B cell (primary cell): ENCODE measurements around the gene RACK1. TPM values are rescaled to one million over a fixed set of nuclear protein-coding genes. Genes with fewer than 3 reads are reported as not detected.
"Not testable (repeated sequence)": the region's sequence is repeated elsewhere in the genome, so short reads cannot be mapped to it uniquely, and the experiment has no call there.

Source experiments
- ATAC-seq: fragments of 200-7000 bp; cut with Tn5 transposase; one replicate; pipeline ENCODE4 v1.10.0; 2021; ENCODE audit warnings: low read depth, mild to moderate bottlenecking, moderate number of reproducible peaks, moderate library complexity
- CTCF ChIA-PET: fragments of 350-600 bp; sonication (Branson Sonifier 250); formaldehyde crosslinking; loops from one replicate; lab custom pipeline; 2021; ENCODE audit warnings: antibody characterized with exemption, inconsistent platforms; lab: Charles Lee
- POLR2A ChIA-PET: fragments of 350-600 bp; sonication (Branson Sonifier 250); formaldehyde crosslinking; loops from one replicate; lab custom pipeline; 2021; ENCODE audit warnings: antibody characterized with exemption; lab: Charles Lee
- DNase-seq: peaks from one replicate; pipeline ENCODE4 v3.0.0; 2013
- H2AFZ ChIP-seq: 2 replicates; pipeline ENCODE4 v1.6.1; 2012; ENCODE audit warnings: mild to moderate bottlenecking, low read depth, low read length; ENCODE audit not compliant: insufficient read depth, poor library complexity, severe bottlenecking
- H3K27ac ChIP-seq, 2 donors: 1 replicate in 1 of 2; 2 replicates in 1 of 2; pipeline ENCODE4 v1.5.1; 2012 to 2013; ENCODE audit warnings: low read length in 2 of 2, mild to moderate bottlenecking in 2 of 2, moderate library complexity in 1 of 2
- H3K27me3 ChIP-seq, 4 experiments: fragments of 200-600 bp in 1 of 4; sonication (generic) in 1 of 4; replicated peaks in 1 of 4; 1 replicate in 2 of 4; 2 replicates in 2 of 4; pipeline versions ENCODE4 v1.6.1 to v1.7.0; 2013 to 2016; ENCODE audit warnings: low read length in 3 of 4, mild to moderate bottlenecking in 2 of 4, mixed read lengths in 1 of 4, moderate library complexity in 1 of 4; ENCODE audit not compliant: insufficient read depth in 4 of 4, control insufficient read depth in 3 of 4; ENCODE audit errors: control extremely low read depth in 1 of 4
- H3K36me3 ChIP-seq, 2 experiments: replicated peaks in 1 of 2; 1 replicate in 1 of 2; 2 replicates in 1 of 2; pipeline versions ENCODE4 v1.6.1 to v1.7.1; 2013; ENCODE audit warnings: low read length in 1 of 2; ENCODE audit not compliant: insufficient read depth in 2 of 2, control insufficient read depth in 1 of 2; ENCODE audit errors: control extremely low read depth in 1 of 2, extremely low read depth in 1 of 2
- H3K4me1 ChIP-seq, 2 donors: fragments of 200-600 bp in 1 of 2; sonication (generic) in 1 of 2; 1 replicate in 1 of 2; 2 replicates in 1 of 2; pipeline versions ENCODE4 v1.5.1 to v1.6.1; 2013 to 2017; ENCODE audit warnings: low read length in 2 of 2; ENCODE audit not compliant: control insufficient read depth in 2 of 2, insufficient read depth in 2 of 2
- H3K4me2 ChIP-seq: replicated peaks from 2 replicates; pipeline ENCODE3; 2012; ENCODE audit warnings: mild to moderate bottlenecking, low read depth, low read length; ENCODE audit not compliant: poor library complexity, severe bottlenecking
- H3K4me3 ChIP-seq, 5 experiments: fragments of 200-600 bp in 1 of 5; sonication (generic) in 1 of 5; 1 replicate in 3 of 5; 2 replicates in 2 of 5; pipeline versions ENCODE4 v1.5.1 to v1.7.0; 2011 to 2016; ENCODE audit warnings: low read length in 4 of 5, mild to moderate bottlenecking in 4 of 5, low read depth in 2 of 5, control low read depth in 1 of 5, moderate library complexity in 1 of 5; ENCODE audit not compliant: insufficient read depth in 1 of 5; ENCODE audit errors: control extremely low read depth in 1 of 5, extremely low read depth in 1 of 5
- H3K79me2 ChIP-seq: fragments of 200-600 bp; sonication (generic); one replicate; pipeline ENCODE4 v1.6.0; 2016; ENCODE audit warnings: low read length; ENCODE audit not compliant: control insufficient read depth, insufficient read depth
- H3K9ac ChIP-seq: fragments of 200-600 bp; sonication (generic); 2 replicates; pipeline ENCODE4 v1.6.1; 2017; ENCODE audit warnings: mild to moderate bottlenecking, low read length, moderate library complexity
- H3K9me3 ChIP-seq, 3 donors: one replicate each; pipeline versions ENCODE4 v1.6.1 to v1.7.1; 2013; ENCODE audit warnings: low read length in 2 of 3; ENCODE audit not compliant: control insufficient read depth in 2 of 3, insufficient read depth in 1 of 3; ENCODE audit errors: control extremely low read depth in 1 of 3
- H4K20me1 ChIP-seq: 2 replicates; pipeline ENCODE4 v1.6.0; 2012; ENCODE audit warnings: mild to moderate bottlenecking, low read length; ENCODE audit not compliant: insufficient read depth, control insufficient read depth, poor library complexity, severe bottlenecking
- H3K27ac Mint-ChIP-seq: one replicate; pipeline ENCODE4 v1.8.0; 2021; ENCODE audit warnings: mixed read lengths
- H3K27me3 Mint-ChIP-seq: one replicate; pipeline ENCODE4 v1.8.0; 2021; ENCODE audit warnings: mixed read lengths
- H3K4me1 Mint-ChIP-seq: one replicate; pipeline ENCODE4 v1.8.0; 2021; ENCODE audit warnings: mixed read lengths
- H3K4me3 Mint-ChIP-seq: one replicate; pipeline ENCODE4 v1.8.0; 2021; ENCODE audit warnings: mixed read lengths
- H3K9me3 Mint-ChIP-seq: one replicate; pipeline ENCODE4 v1.8.0; 2022; ENCODE audit warnings: mixed read lengths; ENCODE audit not compliant: insufficient read depth
- CTCF ChIP-seq: fragments of 200-600 bp; IDR thresholded peaks from one replicate; pipeline ENCODE4 v1.8.0; 2022; ENCODE audit warnings: antibody characterized with exemption, mild to moderate bottlenecking
- EZH2 ChIP-seq: IDR thresholded peaks from 2 replicates; pipeline ENCODE4 v1.6.1; 2012; ENCODE audit warnings: borderline replicate concordance, low read depth, mild to moderate bottlenecking, moderate library complexity, low read length; ENCODE audit not compliant: insufficient read depth, poor library complexity, severe bottlenecking
- WGBS: methylation state at CpG from one replicate; pipeline ENCODE4 v1.1.5; 2013; ENCODE audit warnings: missing lambda C conversion rate; ENCODE audit not compliant: insufficient coverage; 5-methylcytosine and 5-hydroxymethylcytosine counted together
- intact Hi-C: fragments of 100-400 bp; cut with micrococcal nuclease; formaldehyde crosslinking; loops from one replicate; pipeline ENCODE4 v1.10.0; 2022
- polyA plus RNA-seq: library from polyadenylated mRNA; depleted of rRNA; stranded (reverse); fragments of >200 nt; gene quantifications from 2 replicates; pipeline ENCODE4 v1.2.3, GENCODE V29; 2012
- total RNA-seq, 2 donors: library from RNA; stranded (reverse); fragments of 120-200 nt in 1 of 2; gene quantifications; 1 replicate in 1 of 2; 2 replicates in 1 of 2; pipeline versions ENCODE4 v1.2.3 to v1.2.4, GENCODE V29; 2013 to 2022

RACK1 gene
- total and polyA plus RNA-seq, 2 donors (not counting 1 experiment from before 2014, with no cell fraction given): 2,047 to 4,130 TPM

GRCh38 chr5:181283841-181284755, 40.4 kb upstream of the RACK1 start:
- H3K4me3 Mint-ChIP-seq, POLR2A ChIA-PET: not testable (repeated sequence)

GRCh38 chr5:181283347-181283746, 39.6 kb upstream of the RACK1 start:
- Histone ChIP-seq H3K4me2 (no peak overlapping the region), H3K9ac (no peak overlapping the region), H3K79me2 (no peaks in the 10 kb centered on the region), H3K4me1 (peaks cover 20 to 21% of the 10 kb centered on the region in 2 donors), H3K27ac (no peak overlapping the region), H3K4me3 (no peak overlapping the region), H3K27me3 (no peaks in the 10 kb centered on the region), H2AFZ (no peak overlapping the region), H4K20me1 (no peaks in the 10 kb centered on the region), H3K9me3 (no peaks in the 10 kb centered on the region), H3K36me3 (no peaks in the 10 kb centered on the region)
- Mint-ChIP-seq H3K27ac (no peak overlapping the region), H3K27me3 (no peaks in the 10 kb centered on the region), H3K4me1 (peaks cover 24% of the 10 kb centered on the region), H3K9me3 (no peaks in the 10 kb centered on the region), H3K4me3 (no peak overlapping the region)
- ChIA-PET CTCF (no interaction called here), POLR2A (no interaction called here)
- intact Hi-C loops: no loop called here
- 96% methylated on average over 13 of the region's 13 CpGs for WGBS
- no peak for DNase-seq
- no peak for ATAC-seq
- TF ChIP-seq EZH2: no peak
- no peak for TF ChIP-seq CTCF

More at GRCh38 chr5:181283841-181284755, 40.4 kb upstream of the RACK1 start:
- CTCF ChIA-PET, DNase-seq, H3K9me3 Mint-ChIP-seq, H3K9me3 ChIP-seq, H2AFZ ChIP-seq, H3K36me3 ChIP-seq, H3K9ac ChIP-seq, H3K27me3 ChIP-seq, intact Hi-C loops, ATAC-seq, H3K27ac ChIP-seq, H3K27ac Mint-ChIP-seq, H3K4me3 ChIP-seq, H3K27me3 Mint-ChIP-seq, H3K79me2 ChIP-seq, H3K4me2 ChIP-seq, H4K20me1 ChIP-seq: not testable (repeated sequence)
- peaks cover 20 to 22% of the 10 kb centered on the region in 2 donors for H3K4me1 ChIP-seq
- H3K4me1 Mint-ChIP-seq: peaks cover 24% of the 10 kb centered on the region
- no CpG with 5 or more reads among the region's 6 CpGs for WGBS
